K562 (cell line): ENCODE data around the gene MRPS33. TPM values are rescaled to one million over a fixed set of nuclear protein-coding genes. Genes with fewer than 3 reads are reported as not detected.

Experiments
- ETV5 ChIP-seq: sonication (generic); formaldehyde crosslinking; IDR thresholded peaks from 2 replicates; pipeline ENCODE4 v1.4.0; 2020; ENCODE audit warnings: low read depth, mild to moderate bottlenecking, missing genetic modification reagents
- EWSR1 ChIP-seq: fragments of 450-650 bp; IDR thresholded peaks from 2 replicates; pipeline ENCODE4 v1.6.1; 2018; ENCODE audit warnings: borderline replicate concordance, mild to moderate bottlenecking, low read depth, moderate library complexity; ENCODE audit not compliant: partially characterized antibody
- HDAC8 ChIP-seq: fragments of 450-650 bp; IDR thresholded peaks from 2 replicates; pipeline ENCODE4 v1.6.1; 2016; ENCODE audit warnings: mild to moderate bottlenecking, missing genetic modification characterization, moderate library complexity, missing compliant biosample characterization
- ILF3 ChIP-seq: fragments of 450-650 bp; IDR thresholded peaks from 2 replicates; pipeline ENCODE4 v1.6.1; 2018; ENCODE audit warnings: antibody characterized with exemption, mild to moderate bottlenecking, moderate library complexity, borderline replicate concordance
- KAT2B ChIP-seq: IDR thresholded peaks from one replicate; pipeline ENCODE4 v1.6.1; 2012; ENCODE audit warnings: low read depth, mild to moderate bottlenecking, control low read depth, inconsistent platforms, low read length, moderate library complexity
- MED1 ChIP-seq: sonication (generic); formaldehyde crosslinking; IDR thresholded peaks from 2 replicates; pipeline ENCODE4 v1.8.1; 2023; ENCODE audit warnings: missing genetic modification reagents, borderline replicate concordance
- NONO ChIP-seq, 2 experiments: fragments of 200-400 bp in 1 of 2; fragments of 450-650 bp in 1 of 2; formaldehyde crosslinking in 1 of 2; IDR thresholded peaks; 2 replicates each; pipeline ENCODE4 v1.6.1; 2017; ENCODE audit warnings: low read depth in 2 of 2, mild to moderate bottlenecking in 2 of 2, moderate library complexity in 2 of 2, low read length in 1 of 2
- PHB2 ChIP-seq: fragments of 450-650 bp; IDR thresholded peaks from 2 replicates; pipeline ENCODE4 v1.6.1; 2017; ENCODE audit warnings: low read depth
- SIX5 ChIP-seq, 2 experiments: IDR thresholded peaks; 2 replicates each; pipeline ENCODE4 v1.6.1; 2011; ENCODE audit warnings: low read length in 2 of 2, borderline replicate concordance in 1 of 2, low read depth in 1 of 2, mild to moderate bottlenecking in 1 of 2, moderate library complexity in 1 of 2; ENCODE audit not compliant: insufficient read depth in 1 of 2
- SMAD1 ChIP-seq: fragments of 150-350 bp; IDR thresholded peaks from 2 replicates; pipeline ENCODE4 v1.6.1; 2014; ENCODE audit warnings: low read length, low read depth; ENCODE audit not compliant: partially characterized antibody
- ZNF239 ChIP-seq: fragments of 250-450 bp; sonication (Bioruptor Pico); IDR thresholded peaks from 2 replicates; pipeline ENCODE4 v1.4.0; 2020; ENCODE audit warnings: mild to moderate bottlenecking
- ZNF347 ChIP-seq: fragments of 450-650 bp; formaldehyde crosslinking; IDR thresholded peaks from 2 replicates; pipeline ENCODE4 v1.4.0; 2020; ENCODE audit warnings: low read depth, mild to moderate bottlenecking, moderate library complexity
- ZNF354B ChIP-seq: fragments of 250-450 bp; sonication (Bioruptor Pico); IDR thresholded peaks from 2 replicates; pipeline ENCODE4 v1.4.0; 2020
- ZNF445 ChIP-seq: fragments of 250-450 bp; sonication (Bioruptor Pico); IDR thresholded peaks from 2 replicates; pipeline ENCODE4 v1.4.0; 2020; ENCODE audit warnings: low read depth, mild to moderate bottlenecking, moderate library complexity
- polyA plus RNA-seq, 8 experiments: library from polyadenylated mRNA; depleted of rRNA in 4 of 8; stranded (reverse) in 5 of 8; unstranded in 3 of 8; fragments of >200 nt; fragmentation: Nextera tagmentation in 2 of 8; fragmentation: Illumina TruSeq in 1 of 8; extraction: Ambion mirVana in 2 of 8; extraction: Trizol in 1 of 8; gene quantifications; 2 replicates each; pipeline versions ENCODE4 v1.2.1 to v1.2.3, GENCODE V29; 2011 to 2014; ENCODE audit warnings: inconsistent platforms in 1 of 8, missing spikeins in 1 of 8
- total RNA-seq, 7 experiments: library from RNA; depleted of rRNA in 6 of 7; stranded (reverse); fragments of >200 nt in 6 of 7; fragmentation: Illumina TruSeq in 2 of 7; extraction: Trizol in 2 of 7; gene quantifications; 2 replicates each; pipeline versions ENCODE4 v1.2.1 to v1.2.3, GENCODE V29; 2011 to 2021; ENCODE audit warnings: low replicate concordance in 1 of 7
- TF ChIP-seq, protein P1 (sequence below): IDR thresholded peaks from 2 replicates; pipeline ENCODE4 v1.6.1; 2012; ENCODE audit warnings: low read depth, low read length, improper control_type of control experiment, borderline replicate concordance
- TF ChIP-seq, protein P2 (sequence below): fragments of 450-650 bp; IDR thresholded peaks from 2 replicates; pipeline ENCODE4 v1.6.1; 2018; ENCODE audit warnings: mild to moderate bottlenecking, low read depth; ENCODE audit not compliant: partially characterized antibody

The MRPS33 gene
- total and polyA plus RNA-seq, 9 of the 15 experiments (the other 6 are each of a cell fraction or from before 2014, with no cell fraction given) = 81.1 to 442 (median 149) TPM

- TF ChIP-seq ZNF347 (CRISPR knock-in tag) (no peak), SIX5 (IDR thresholded peaks at IDR 0.05; ENCODE audit: borderline replicate concordance in 1 of 2, insufficient read depth in 1 of 2, low read depth in 1 of 2, low read length in 2 of 2) (peak; percentile 48 to 53; a peak in 3 of 4 replicates), NONO (IDR thresholded peaks at IDR 0.05; ENCODE audit: low read depth in 2 of 2, low read length in 1 of 2) (peak in 1 of 2 experiments; percentile 88; a peak in 1 of 4 replicates), HDAC8 (tag) (peak; percentile 63; the same call in 1 of the 2 replicates), ZNF445 (no peak), MED1 (no peak), KAT2B (peak; percentile 93), ETV5 (CRISPR knock-in tag) (peak; percentile 99), PHB2 (peak; percentile 19; the same call in 1 of the 2 replicates), ZNF354B (no peak), ILF3 (0 out of 2 replicates have a peak, but pooled peaks have one; percentile 38), EWSR1 (no peak), ZNF239 (no peak; the same call in 1 of the 2 replicates), SMAD1 (peak; percentile 90)
- TF ChIP-seq, protein P1, sequence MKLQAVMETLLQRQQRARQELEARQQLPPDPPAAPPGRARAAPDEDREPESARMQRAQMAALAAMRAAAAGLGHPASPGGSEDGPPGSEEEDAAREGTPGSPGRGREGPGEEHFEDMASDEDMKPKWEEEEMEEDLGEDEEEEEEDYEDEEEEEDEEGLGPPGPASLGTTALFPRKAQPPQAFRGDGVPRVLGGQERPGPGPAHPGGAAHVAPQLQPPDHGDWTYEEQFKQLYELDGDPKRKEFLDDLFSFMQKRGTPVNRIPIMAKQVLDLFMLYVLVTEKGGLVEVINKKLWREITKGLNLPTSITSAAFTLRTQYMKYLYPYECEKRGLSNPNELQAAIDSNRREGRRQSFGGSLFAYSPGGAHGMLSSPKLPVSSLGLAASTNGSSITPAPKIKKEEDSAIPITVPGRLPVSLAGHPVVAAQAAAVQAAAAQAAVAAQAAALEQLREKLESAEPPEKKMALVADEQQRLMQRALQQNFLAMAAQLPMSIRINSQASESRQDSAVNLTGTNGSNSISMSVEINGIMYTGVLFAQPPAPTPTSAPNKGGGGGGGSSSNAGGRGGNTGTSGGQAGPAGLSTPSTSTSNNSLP = peak; percentile 84; the same call in 1 of the 2 replicates
- TF ChIP-seq, protein P2, sequence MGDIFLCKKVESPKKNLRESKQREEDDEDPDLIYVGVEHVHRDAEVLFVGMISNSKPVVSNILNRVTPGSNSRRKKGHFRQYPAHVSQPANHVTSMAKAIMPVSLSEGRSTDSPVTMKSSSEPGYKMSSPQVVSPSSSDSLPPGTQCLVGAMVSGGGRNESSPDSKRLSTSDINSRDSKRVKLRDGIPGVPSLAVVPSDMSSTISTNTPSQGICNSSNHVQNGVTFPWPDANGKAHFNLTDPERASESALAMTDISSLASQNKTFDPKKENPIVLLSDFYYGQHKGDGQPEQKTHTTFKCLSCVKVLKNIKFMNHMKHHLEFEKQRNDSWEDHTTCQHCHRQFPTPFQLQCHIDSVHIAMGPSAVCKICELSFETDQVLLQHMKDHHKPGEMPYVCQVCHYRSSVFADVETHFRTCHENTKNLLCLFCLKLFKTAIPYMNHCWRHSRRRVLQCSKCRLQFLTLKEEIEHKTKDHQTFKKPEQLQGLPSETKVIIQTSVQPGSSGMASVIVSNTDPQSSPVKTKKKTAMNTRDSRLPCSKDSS = no peak
Measured at GRCh38 chr7:141014524-141015395, at the start of gene MRPS33 (continued).
